Loucy (cell line): ENCODE results near the gene SLC15A1.

Experiments
- H2AFZ ChIP-seq: fragments of 200-600 bp; sonication (generic); 2 replicates; pipeline ENCODE4 v1.6.0; 2016; ENCODE audit warnings: antibody characterized with exemption, mild to moderate bottlenecking, low read length, moderate library complexity
- H3F3A ChIP-seq: fragments of 200-600 bp; 2 replicates; pipeline ENCODE4 v1.6.0; 2016; ENCODE audit warnings: antibody characterized with exemption, low read depth, mild to moderate bottlenecking
- H3K27me3 ChIP-seq: fragments of 200-600 bp; sonication (generic); 2 replicates; pipeline ENCODE4 v1.6.1; 2014; ENCODE audit warnings: low read length, mild to moderate bottlenecking; ENCODE audit not compliant: insufficient read depth, poor library complexity, severe bottlenecking
- H3K36me3 ChIP-seq: fragments of 200-600 bp; sonication (generic); 2 replicates; pipeline ENCODE4 v1.6.1; 2016; ENCODE audit warnings: low read length; ENCODE audit not compliant: insufficient read depth
- H3K4me1 ChIP-seq: fragments of 200-600 bp; sonication (generic); 2 replicates; pipeline ENCODE4 v1.5.1; 2014; ENCODE audit warnings: low read length, mild to moderate bottlenecking; ENCODE audit not compliant: insufficient read depth, poor library complexity, severe bottlenecking
- H3K4me2 ChIP-seq: fragments of 200-600 bp; sonication (generic); 2 replicates; pipeline ENCODE4 v1.6.0; 2014; ENCODE audit warnings: antibody characterized with exemption, low read length, low read depth, mild to moderate bottlenecking; ENCODE audit not compliant: poor library complexity, severe bottlenecking
- H3K4me3 ChIP-seq: fragments of 200-600 bp; sonication (generic); 2 replicates; pipeline ENCODE4 v1.5.1; 2014; ENCODE audit warnings: low read length, mild to moderate bottlenecking, mixed read lengths; ENCODE audit not compliant: poor library complexity, severe bottlenecking
- H3K79me2 ChIP-seq: fragments of 200-600 bp; sonication (generic); 2 replicates; pipeline ENCODE4 v1.6.1; 2014; ENCODE audit warnings: low read length; ENCODE audit not compliant: insufficient read depth
- H3K9ac ChIP-seq: fragments of 200-600 bp; sonication (generic); 2 replicates; pipeline ENCODE4 v1.6.0; 2014; ENCODE audit warnings: mild to moderate bottlenecking, low read depth, low read length, moderate library complexity; ENCODE audit not compliant: poor library complexity, severe bottlenecking
- H3K9me2 ChIP-seq: fragments of 200-600 bp; sonication (generic); replicated peaks from 2 replicates; pipeline ENCODE4 v1.6.1; 2016; ENCODE audit warnings: low read depth, low read length, mixed read lengths
- H3K9me3 ChIP-seq: fragments of 200-600 bp; sonication (generic); 2 replicates; pipeline ENCODE4 v1.6.1; 2014; ENCODE audit warnings: mild to moderate bottlenecking, antibody characterized with exemption, low read length, low read depth; ENCODE audit not compliant: insufficient read depth
- H4K20me1 ChIP-seq: fragments of 200-600 bp; sonication (generic); 2 replicates; pipeline ENCODE4 v1.6.0; 2014; ENCODE audit warnings: antibody characterized with exemption, low read length, mild to moderate bottlenecking; ENCODE audit not compliant: insufficient read depth, poor library complexity, severe bottlenecking
- EZH2phosphoT487 ChIP-seq: fragments of 200-600 bp; IDR thresholded peaks from 2 replicates; pipeline ENCODE4 v1.6.1; 2018; ENCODE audit warnings: antibody characterized with exemption, mild to moderate bottlenecking, moderate library complexity, borderline replicate concordance
- TF ChIP-seq, protein P1 (sequence below): fragments of 200-600 bp; sonication (generic); conservative IDR thresholded peaks from 2 replicates; pipeline ENCODE4 v1.5.1; 2014; ENCODE audit warnings: mild to moderate bottlenecking, antibody characterized with exemption, low read length

The SLC15A1 gene

DNA sequence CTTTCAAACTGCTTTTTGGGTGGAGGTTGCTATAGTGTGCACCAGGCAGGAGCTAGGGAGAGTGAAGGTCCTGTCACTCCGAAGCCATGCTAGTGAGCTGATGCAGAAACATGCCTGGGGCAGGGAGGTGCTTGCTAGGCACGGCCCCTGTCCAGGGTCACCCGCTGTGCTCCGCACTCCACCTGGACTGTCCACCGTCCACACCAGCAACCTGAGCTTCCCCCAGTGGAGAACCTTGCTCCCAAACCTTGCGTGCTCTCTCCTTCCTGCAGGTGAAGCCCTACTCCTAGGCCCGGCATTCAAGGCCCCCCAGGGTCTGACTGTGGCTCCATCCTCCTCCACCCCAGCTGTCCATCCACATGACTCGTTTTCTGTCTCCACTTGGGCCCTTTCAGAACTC, 12.3 kb downstream of the SLC15A1 start:
- Histone ChIP-seq H3K27me3 (no peaks in the 10 kb centered on the region), H3K9me3 (no peaks in the 10 kb centered on the region; the same call in 1 of the 2 replicates), H3F3A (no peaks in the 10 kb centered on the region), H3K9ac (no peak overlapping the region), H3K36me3 (no peaks in the 10 kb centered on the region), H2AFZ (no peak overlapping the region), H3K4me1 (no peaks in the 10 kb centered on the region), H3K4me2 (no peak overlapping the region), H3K9me2 (no peaks in the 10 kb centered on the region), H3K4me3 (no peak overlapping the region), H4K20me1 (no peaks in the 10 kb centered on the region), H3K79me2 (no peaks in the 10 kb centered on the region)
- TF ChIP-seq, protein P1, sequence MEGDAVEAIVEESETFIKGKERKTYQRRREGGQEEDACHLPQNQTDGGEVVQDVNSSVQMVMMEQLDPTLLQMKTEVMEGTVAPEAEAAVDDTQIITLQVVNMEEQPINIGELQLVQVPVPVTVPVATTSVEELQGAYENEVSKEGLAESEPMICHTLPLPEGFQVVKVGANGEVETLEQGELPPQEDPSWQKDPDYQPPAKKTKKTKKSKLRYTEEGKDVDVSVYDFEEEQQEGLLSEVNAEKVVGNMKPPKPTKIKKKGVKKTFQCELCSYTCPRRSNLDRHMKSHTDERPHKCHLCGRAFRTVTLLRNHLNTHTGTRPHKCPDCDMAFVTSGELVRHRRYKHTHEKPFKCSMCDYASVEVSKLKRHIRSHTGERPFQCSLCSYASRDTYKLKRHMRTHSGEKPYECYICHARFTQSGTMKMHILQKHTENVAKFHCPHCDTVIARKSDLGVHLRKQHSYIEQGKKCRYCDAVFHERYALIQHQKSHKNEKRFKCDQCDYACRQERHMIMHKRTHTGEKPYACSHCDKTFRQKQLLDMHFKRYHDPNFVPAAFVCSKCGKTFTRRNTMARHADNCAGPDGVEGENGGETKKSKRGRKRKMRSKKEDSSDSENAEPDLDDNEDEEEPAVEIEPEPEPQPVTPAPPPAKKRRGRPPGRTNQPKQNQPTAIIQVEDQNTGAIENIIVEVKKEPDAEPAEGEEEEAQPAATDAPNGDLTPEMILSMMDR: no peak
- no peak for TF ChIP-seq EZH2phosphoT487

DNA sequence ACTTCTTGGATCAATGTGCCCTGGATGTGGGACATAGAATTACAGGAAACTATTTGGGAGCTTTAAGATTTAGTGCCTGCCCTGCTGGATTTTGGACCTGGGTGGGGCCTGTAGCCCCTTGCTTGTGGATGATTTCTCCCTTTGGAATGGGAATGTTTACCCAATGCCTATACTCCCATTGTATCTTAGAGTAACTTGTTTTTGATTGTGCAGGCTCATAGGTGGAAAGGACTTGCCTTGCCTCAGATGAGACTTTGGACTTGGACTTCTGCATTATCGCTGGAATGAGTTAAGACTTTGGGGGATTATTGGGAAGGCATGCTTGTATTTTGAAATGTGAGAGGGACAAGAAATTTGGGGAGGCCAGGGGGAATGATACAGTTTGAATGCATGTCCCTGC, 13.5 kb downstream of the SLC15A1 start:
- H3K9ac ChIP-seq: no peak overlapping the region
- no peaks in the 10 kb centered on the region for H3F3A ChIP-seq
- no peaks in the 10 kb centered on the region for H3K27me3 ChIP-seq
- no peak overlapping the region for H2AFZ ChIP-seq
- H3K4me2 ChIP-seq: no peak overlapping the region
- H3K9me3 ChIP-seq: no peaks in the 10 kb centered on the region; the same call in 1 of the 2 replicates
- H3K79me2 ChIP-seq: no peaks in the 10 kb centered on the region
- TF ChIP-seq EZH2phosphoT487: no peak
- TF ChIP-seq, protein P1: no peak
- no peak overlapping the region for H3K4me3 ChIP-seq
- H3K4me1 ChIP-seq: no peaks in the 10 kb centered on the region
- H3K36me3 ChIP-seq: no peaks in the 10 kb centered on the region
- no peaks in the 10 kb centered on the region for H3K9me2 ChIP-seq
- H4K20me1 ChIP-seq: no peaks in the 10 kb centered on the region

GRCh38 chr13:98738213-98738612, 14.3 kb downstream of the SLC15A1 start:
- no peaks in the 10 kb centered on the region for H3F3A ChIP-seq

More at GRCh38 chr13:98738213-98738612, 14.3 kb downstream of the SLC15A1 start:
- Histone ChIP-seq H2AFZ (no peak overlapping the region), H4K20me1 (no peaks in the 10 kb centered on the region), H3K27me3 (no peaks in the 10 kb centered on the region), H3K36me3 (no peaks in the 10 kb centered on the region), H3K79me2 (no peaks in the 10 kb centered on the region), H3K9ac (no peak overlapping the region), H3K9me2 (no peaks in the 10 kb centered on the region), H3K4me2 (no peak overlapping the region), H3K4me1 (no peaks in the 10 kb centered on the region), H3K4me3 (no peak overlapping the region), H3K9me3 (no peaks in the 10 kb centered on the region; the same call in 1 of the 2 replicates)
- TF ChIP-seq, protein P1: no peak
- no peak for TF ChIP-seq EZH2phosphoT487
